Astrocyte of the hippocampus (primary cell): Measurements from ENCODE around the gene NEK1.
A peak's percentile ranks its signal among the peaks of the same experiment; 100 is the strongest.

Source experiments
- DNase-seq: peaks from one replicate; pipeline ENCODE4 v3.0.0; 2011; ENCODE audit warnings: low read depth, low spot score

The NEK1 gene

GRCh38 chr4:169420291-169420690 lies 192.1 kb downstream of the NEK1 start:
- no peak for DNase-seq

GRCh38 chr4:169418846-169419245 lies 193.5 kb downstream of the NEK1 start:
- DNase-seq = no peak

- DNase-seq = no peak
These were observed 194.6 kb downstream of the NEK1 start for GRCh38 chr4:169417629-169418282.

GRCh38 chr4:169416997-169417396 lies 195.4 kb downstream of the NEK1 start:
- DNase-seq = peak; percentile 74

- no peak for DNase-seq
These were observed 195.9 kb downstream of the NEK1 start for GRCh38 chr4:169416461-169416860.

GRCh38 chr4:169414913-169415312 lies 197.5 kb downstream of the NEK1 start:
- no peak for DNase-seq

- no peak for DNase-seq
These were observed 200.3 kb downstream of the NEK1 start for GRCh38 chr4:169412046-169412445.

- peak; percentile 30 for DNase-seq
These were observed 201.3 kb downstream of the NEK1 start for GRCh38 chr4:169410839-169411770.

- DNase-seq = no peak
These were observed 205.1 kb downstream of the NEK1 start for GRCh38 chr4:169407217-169407845.

GRCh38 chr4:169404960-169405359 lies 207.4 kb downstream of the NEK1 start:
- no peak for DNase-seq

GRCh38 chr4:169400832-169401231 lies 211.6 kb downstream of the NEK1 start:
- DNase-seq = no peak

GRCh38 chr4:169399976-169400767 lies 212.2 kb downstream of the NEK1 start:
- no peak for DNase-seq

GRCh38 chr4:169398316-169398715 lies 214.1 kb downstream of the NEK1 start:
- DNase-seq = peak; percentile 72

GRCh38 chr4:169397762-169398161 lies 214.6 kb downstream of the NEK1 start:
- DNase-seq = peak; percentile 37

- no peak for DNase-seq
These were observed 227.0 kb downstream of the NEK1 start for GRCh38 chr4:169385376-169385775.

GRCh38 chr4:169384779-169385178 lies 227.6 kb downstream of the NEK1 start:
- no peak for DNase-seq

- DNase-seq = peak; percentile 61
These were observed 228.7 kb downstream of the NEK1 start for GRCh38 chr4:169383724-169384123.

GRCh38 chr4:169379688-169380087 lies 232.7 kb downstream of the NEK1 start:
- no peak for DNase-seq

- DNase-seq = no peak
These were observed 235.0 kb downstream of the NEK1 start for GRCh38 chr4:169377367-169377766.

GRCh38 chr4:169376421-169376820 lies 236.0 kb downstream of the NEK1 start:
- no peak for DNase-seq

GRCh38 chr4:169372791-169373190 lies 239.6 kb downstream of the NEK1 start:
- no peak for DNase-seq

- no peak for DNase-seq
These were observed 242.7 kb downstream of the NEK1 start for GRCh38 chr4:169369634-169370033.
